Panc1 (cell line): ENCODE results near the gene DOP1A. TPM values are rescaled to one million over a fixed set of nuclear protein-coding genes. Genes with fewer than 3 reads are reported as not detected.

Source experiments
- ATAC-seq: fragments of 200-7000 bp; cut with Tn5 transposase; 2 replicates; pipeline ENCODE4 v1.9.1; 2020; ENCODE audit warnings: mild to moderate bottlenecking, moderate library complexity
- BruUV-seq: library from RNA; stranded (reverse); fragments of 400-500 nt; replicated peaks from 2 replicates; lab custom pipeline; 2021; lab: Mats Ljungman, UMichigan
- CTCF ChIA-PET: fragments of 300-600 bp; sonication (Branson Sonifier 250); formaldehyde crosslinking; loops from one replicate; lab custom pipeline; 2022; ENCODE audit warnings: antibody characterized with exemption; lab: Charles Lee
- POLR2A ChIA-PET: fragments of 300-600 bp; sonication (Branson Sonifier 250); formaldehyde crosslinking; loops from one replicate; lab custom pipeline; 2022; ENCODE audit warnings: antibody characterized with exemption; lab: Charles Lee
- DNase-seq: peaks from one replicate; pipeline ENCODE4 v3.0.0-alpha.2; 2010; ENCODE audit warnings: low read depth, low spot score
- H3K27ac ChIP-seq: 2 replicates; pipeline ENCODE4 v1.5.1; 2011; ENCODE audit warnings: mild to moderate bottlenecking, low read length, inconsistent platforms
- H3K27me3 ChIP-seq: fragments of 200-500 bp; sonication (Bioruptor generic); 2 replicates; pipeline ENCODE4 v1.6.0; 2014; ENCODE audit warnings: low read length, inconsistent platforms; ENCODE audit not compliant: control insufficient read depth, insufficient read depth
- H3K36me3 ChIP-seq: fragments of 200-500 bp; sonication (Bioruptor generic); 2 replicates; pipeline ENCODE4 v1.5.1; 2014; ENCODE audit warnings: inconsistent platforms, mild to moderate bottlenecking, low read length, moderate library complexity; ENCODE audit not compliant: control insufficient read depth, insufficient read depth
- H3K4me1 ChIP-seq: 2 replicates; pipeline ENCODE4 v1.5.1; 2011; ENCODE audit warnings: inconsistent platforms, mild to moderate bottlenecking, low read length, moderate library complexity; ENCODE audit not compliant: control insufficient read depth, insufficient read depth
- H3K4me3 ChIP-seq, 2 experiments: 2 replicates each; pipeline ENCODE4 v1.5.1; 2011 to 2012; ENCODE audit warnings: low read depth in 2 of 2, low read length in 2 of 2, mild to moderate bottlenecking in 2 of 2, inconsistent platforms in 1 of 2, moderate library complexity in 1 of 2
- H3K9me3 ChIP-seq: fragments of 200-500 bp; sonication (Bioruptor generic); 2 replicates; pipeline ENCODE4 v1.5.1; 2014; ENCODE audit warnings: low read depth, mild to moderate bottlenecking, inconsistent platforms, low read length, moderate library complexity; ENCODE audit not compliant: control insufficient read depth, insufficient read depth
- CTCF ChIP-seq: fragments of 450-650 bp; IDR thresholded peaks from 2 replicates; pipeline ENCODE4 v1.5.1; 2017; ENCODE audit warnings: mild to moderate bottlenecking
- POLR2AphosphoS5 ChIP-seq: IDR thresholded peaks from 2 replicates; pipeline ENCODE4 v1.6.1; 2012; ENCODE audit warnings: mild to moderate bottlenecking, low read depth, low read length, moderate library complexity
- REST ChIP-seq, 2 experiments: IDR thresholded peaks; 2 replicates each; pipeline ENCODE4 v1.6.1; 2011 to 2012; ENCODE audit warnings: low read depth in 2 of 2, control low read depth in 1 of 2, low read length in 1 of 2, mild to moderate bottlenecking in 1 of 2, moderate library complexity in 1 of 2; ENCODE audit not compliant: insufficient read depth in 1 of 2
- SIN3A ChIP-seq: IDR thresholded peaks from 2 replicates; pipeline ENCODE4 v1.6.1; 2012; ENCODE audit warnings: low read depth, mild to moderate bottlenecking, low read length, moderate library complexity, borderline replicate concordance; ENCODE audit not compliant: insufficient read depth
- TCF7L2 ChIP-seq: IDR thresholded peaks from 2 replicates; pipeline ENCODE4 v1.6.1; 2011; ENCODE audit warnings: mild to moderate bottlenecking, low read depth, low read length, inconsistent platforms
- in situ Hi-C: cut with HindIII; loops from 2 replicates; pipeline ENCODE4 v1.10.0; 2016; ENCODE audit warnings: low sequenced_read_pairs, low pct_unique_long_range_greater_than_20kb
- intact Hi-C: fragments of 100-400 bp; cut with micrococcal nuclease; formaldehyde crosslinking; loops from one replicate; pipeline ENCODE4 v1.10.0; 2022; ENCODE audit not compliant: unreplicated experiment
- total RNA-seq: library from RNA; stranded (reverse); gene quantifications from one replicate; pipeline ENCODE4 v1.2.1, GENCODE V29; 2021; ENCODE audit not compliant: unreplicated experiment

The DOP1A gene
- total RNA-seq, 1 experiment from 2014 or later, result 13.4 TPM

GRCh38 chr6:83047065-83047754 lies 20.3 kb upstream of the DOP1A start:
- ATAC-seq, result no peak
- Histone ChIP-seq H3K27ac (no peak overlapping the region), H3K27me3 (no peaks in the 10 kb centered on the region), H3K36me3 (no peaks in the 10 kb centered on the region; the same call in 1 of the 2 replicates), H3K4me3 (no peak overlapping the region), H3K9me3 (no peaks in the 10 kb centered on the region), H3K4me1 (peaks cover 4% of the 10 kb centered on the region)
- POLR2A ChIA-PET, result no interaction called here
- TF ChIP-seq TCF7L2 (no peak), CTCF (no peak)
- CTCF ChIA-PET, result no interaction called here
- no TSS peak for BruUV-seq
- in situ Hi-C loops, result no loop called here
- intact Hi-C loops, result no loop called here
- DNase-seq, result no peak

GRCh38 chr6:83051377-83052172 lies 15.9 kb upstream of the DOP1A start:
- in situ Hi-C loops, result no loop called here
- TF ChIP-seq REST (IDR thresholded peaks at IDR 0.05; ENCODE audit: insufficient read depth in 1 of 2, low read depth in 2 of 2, low read length in 1 of 2), result no peak
- TF ChIP-seq CTCF, result no peak
- TF ChIP-seq TCF7L2, result no peak
- TF ChIP-seq SIN3A, result no peak
- no peak for TF ChIP-seq POLR2AphosphoS5
- CTCF ChIA-PET, result no interaction called here
- POLR2A ChIA-PET, result no interaction called here
- no TSS peak for BruUV-seq
- Histone ChIP-seq H3K4me3 (no peak overlapping the region), H3K36me3 (peaks cover 3% of the 10 kb centered on the region; the same call in 1 of the 2 replicates), H3K27me3 (no peaks in the 10 kb centered on the region), H3K9me3 (no peaks in the 10 kb centered on the region), H3K4me1 (peaks cover 7% of the 10 kb centered on the region), H3K27ac (no peak overlapping the region)
- DNase-seq (no peak), ATAC-seq (no peak)
- intact Hi-C loops, result loop anchor here (10.0 kb wide), 1 partner anchor 687 kb away; the partner anchor contains the start of gene TPBG
